NCI-H446 (cell line): ENCODE results near the gene UBAC1.
"Not testable (repeated sequence)": the region's sequence is repeated elsewhere in the genome, so short reads cannot be mapped to it uniquely, and the experiment has no call there.

Experiments used
- DNase-seq, 2 experiments: peaks; one replicate each; lab custom pipeline; 2025; lab: John Stamatoyannopoulos, UW

UBAC1 gene

GRCh38 chr9:135978642-135979546 lies 17.7 kb upstream of the UBAC1 start:
- DNase-seq: no peak

GRCh38 chr9:135976944-135977343 lies 15.8 kb upstream of the UBAC1 start:
- no peak for DNase-seq

GRCh38 chr9:135976531-135976930 lies 15.4 kb upstream of the UBAC1 start:
- DNase-seq: no peak

GRCh38 chr9:135975834-135976233 lies 14.7 kb upstream of the UBAC1 start:
- no peak for DNase-seq

- no peak for DNase-seq
These were observed 13.0 kb upstream of the UBAC1 start for GRCh38 chr9:135974220-135974573.

DNA sequence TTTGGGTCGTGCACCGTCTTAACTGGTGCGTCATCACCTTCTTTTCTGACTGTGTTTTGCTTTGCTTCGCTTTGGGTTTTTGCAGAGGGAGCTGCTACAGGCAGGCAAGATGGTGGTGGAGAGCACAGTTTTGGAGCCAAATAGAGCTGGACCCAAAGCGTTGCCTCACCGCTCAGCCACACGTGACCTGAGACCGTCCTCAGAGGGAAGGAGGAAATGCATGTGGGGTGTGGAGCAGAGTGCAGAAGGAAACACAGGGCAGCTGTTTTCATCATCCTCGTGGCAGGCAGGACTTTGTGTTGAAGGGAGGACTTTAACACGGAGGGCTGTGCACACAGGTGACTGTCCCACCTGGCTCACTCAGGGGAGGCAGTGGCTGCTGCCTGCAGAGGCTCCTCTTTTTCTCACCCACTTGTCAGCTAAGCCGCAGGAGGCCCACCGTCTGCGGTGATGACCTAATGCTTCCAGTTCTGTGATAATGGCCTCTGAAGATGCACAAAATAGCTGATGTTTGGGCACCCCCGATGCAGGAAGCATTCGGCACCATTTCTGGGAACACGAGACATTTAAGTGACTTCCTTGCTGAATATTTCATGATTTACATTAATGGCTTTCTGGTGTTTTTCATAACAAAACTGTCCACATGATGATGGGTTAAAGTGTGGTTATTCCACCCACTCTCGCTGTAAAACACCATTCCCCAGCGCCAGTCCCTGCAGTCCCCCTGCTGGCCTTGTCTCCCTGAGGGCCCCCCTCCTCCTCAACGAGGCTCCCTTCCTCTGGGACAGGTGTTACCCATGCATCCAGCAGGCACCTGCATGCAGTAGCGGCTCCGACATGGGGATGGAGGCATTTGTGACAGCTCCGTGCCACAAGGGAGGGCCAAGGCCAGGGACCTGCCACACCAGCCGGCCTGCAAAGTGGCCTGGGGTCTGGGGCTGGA lies 12.4 kb upstream of the UBAC1 start:
- no peak for DNase-seq

GRCh38 chr9:135971892-135972291 lies 10.7 kb upstream of the UBAC1 start:
- DNase-seq: no peak

- DNase-seq: no peak
These were observed 10.1 kb upstream of the UBAC1 start for GRCh38 chr9:135971111-135971766.

- no peak for DNase-seq
These were observed 9.1 kb upstream of the UBAC1 start for GRCh38 chr9:135970128-135970815.

GRCh38 chr9:135969064-135969683 lies 8.0 kb upstream of the UBAC1 start:
- DNase-seq: no peak

- no peak for DNase-seq
These were observed 7.4 kb upstream of the UBAC1 start for GRCh38 chr9:135968601-135969000.

- DNase-seq: no peak
These were observed 6.9 kb upstream of the UBAC1 start for GRCh38 chr9:135968083-135968476.

- DNase-seq: not testable (repeated sequence)
These were observed 5.7 kb upstream of the UBAC1 start for GRCh38 chr9:135966916-135967260.

- no peak for DNase-seq
These were observed 4.1 kb upstream of the UBAC1 start for GRCh38 chr9:135965124-135965756.

DNA sequence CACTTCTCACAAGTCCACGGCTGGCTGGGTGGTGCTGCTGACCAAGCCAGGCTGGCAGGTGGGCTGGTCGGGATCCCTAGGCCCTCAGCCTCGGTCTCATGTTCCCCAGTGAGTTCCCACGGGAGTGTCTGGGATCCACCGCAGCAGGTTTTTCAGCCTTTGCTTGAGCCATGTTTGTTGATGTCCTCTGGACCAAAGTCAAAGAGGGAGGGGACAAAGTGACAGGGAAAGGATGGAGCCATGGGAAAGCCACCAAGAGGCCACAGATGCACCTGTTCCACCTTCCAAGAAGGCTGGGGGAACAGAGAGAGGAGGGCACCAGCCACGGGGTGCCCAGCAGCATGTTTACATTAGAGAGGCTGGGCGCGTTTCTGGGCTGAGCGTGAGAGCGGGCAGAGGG lies 2.8 kb upstream of the UBAC1 start:
- DNase-seq: no peak

GRCh38 chr9:135963338-135963737 lies 2.2 kb upstream of the UBAC1 start:
- no peak for DNase-seq

DNA sequence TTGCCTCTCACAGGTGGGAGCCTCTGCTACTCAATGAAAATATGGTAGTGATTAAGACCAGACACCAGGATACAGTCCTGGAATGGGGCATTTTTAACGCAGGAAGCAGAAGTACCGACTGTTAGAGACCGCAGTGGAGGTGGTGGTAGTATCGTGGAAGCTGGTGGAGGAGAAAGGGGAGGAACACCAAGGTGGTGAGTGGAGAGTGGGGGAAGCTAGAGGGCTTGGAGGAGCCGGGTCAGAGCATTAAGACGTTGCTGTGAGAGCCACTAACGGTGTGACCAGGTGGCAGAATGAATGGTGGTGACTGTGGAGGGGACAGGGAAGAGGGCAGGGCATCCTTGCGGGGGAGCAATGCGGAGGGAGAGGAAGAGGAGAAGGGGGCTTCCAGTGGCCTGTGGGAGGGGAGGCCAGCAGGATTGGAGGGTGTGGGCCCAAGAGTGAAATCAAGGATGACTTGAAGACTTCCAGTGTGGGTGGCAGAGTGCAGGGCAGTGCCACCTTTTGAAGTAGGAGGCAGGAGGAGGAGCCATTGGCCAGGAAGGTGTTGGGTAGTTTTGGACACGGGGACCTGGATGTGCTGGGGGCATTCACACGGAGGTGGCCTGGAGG lies 1.6 kb upstream of the UBAC1 start:
- no peak for DNase-seq

DNA sequence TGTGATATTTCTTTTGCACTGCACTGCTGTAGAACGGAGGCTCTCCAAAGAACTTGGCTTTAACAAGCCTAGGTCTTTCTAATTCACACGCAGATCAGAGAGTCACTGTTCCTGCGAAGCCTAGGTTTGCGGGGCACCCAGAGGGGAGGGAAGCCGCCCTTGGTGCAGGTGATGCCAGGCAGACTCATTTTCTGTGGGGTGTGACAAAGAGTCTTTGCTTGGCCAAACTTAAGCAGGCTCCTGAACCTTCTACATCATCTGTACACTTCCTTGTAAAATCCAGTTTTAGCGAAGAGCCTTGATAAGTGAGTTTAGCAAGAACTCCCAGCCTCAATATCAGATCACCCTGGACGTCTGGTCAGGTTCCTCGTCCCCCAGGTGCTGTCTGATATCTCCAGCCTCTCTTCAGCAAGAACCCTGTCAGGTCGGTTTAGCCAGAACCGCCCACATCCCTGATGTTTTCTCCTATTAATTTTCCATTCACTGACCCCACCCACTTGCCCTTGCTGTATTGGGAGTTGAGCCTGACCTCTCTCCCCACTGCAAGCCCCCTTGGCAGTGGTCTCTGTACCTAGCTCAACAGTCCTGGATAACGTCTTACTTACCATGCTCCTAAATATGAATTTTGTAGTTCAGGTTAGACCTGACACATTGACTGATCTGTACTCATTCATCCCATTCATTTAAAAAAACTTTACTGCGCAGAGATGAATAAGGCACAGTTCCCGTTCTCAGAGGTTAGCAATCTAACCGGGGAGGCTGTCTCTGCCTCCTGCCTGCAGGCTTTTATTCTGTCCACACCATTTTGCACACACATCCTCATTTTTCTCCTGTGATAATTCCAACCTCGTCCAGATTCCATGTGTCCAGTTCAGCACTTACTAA lies 880 bp upstream of the UBAC1 start:
- no peak for DNase-seq
